HG03039 (cell line): ENCODE data around the gene CATSPERZ.

ENCODE experiments used
- ATAC-seq: cut with Tn5 transposase; IDR thresholded peaks from one replicate; pipeline ENCODE4 v1.9.1; 2021; ENCODE audit warnings: mild to moderate bottlenecking, moderate library complexity; ENCODE audit not compliant: unreplicated experiment

CATSPERZ gene

GRCh38 chr11:64352995-64353714, 53.0 kb downstream of the CATSPERZ start:
- ATAC-seq = no peak

GRCh38 chr11:64353715-64354506, 53.8 kb downstream of the CATSPERZ start:
- ATAC-seq = no peak
